Measurements from ENCODE around the gene PRKACG. TPM values are rescaled to one million over a fixed set of nuclear protein-coding genes. Genes with fewer than 3 reads are reported as not detected.

Gene PRKACG
- total RNA-seq, 4 donors from 2014 or later: not detected

GRCh38 chr9:69023650-69024049, 9.7 kb upstream of the PRKACG start:
- TF ChIP-seq CTCF (IDR thresholded peaks at IDR 0.05; ENCODE audit: low read depth): no peak

- TF ChIP-seq CTCF (IDR thresholded peaks at IDR 0.05; ENCODE audit: low read depth): no peak
These were observed 6.6 kb upstream of the PRKACG start for GRCh38 chr9:69020301-69021145.

- no peak for TF ChIP-seq CTCF (IDR thresholded peaks at IDR 0.05; ENCODE audit: low read depth)
These were observed 5.9 kb upstream of the PRKACG start for GRCh38 chr9:69019808-69020207.

GRCh38 chr9:69018737-69019136, 4.8 kb upstream of the PRKACG start:
- no peak for TF ChIP-seq CTCF (IDR thresholded peaks at IDR 0.05; ENCODE audit: low read depth)

GRCh38 chr9:69016191-69017096, 2.5 kb upstream of the PRKACG start:
- TF ChIP-seq CTCF (IDR thresholded peaks at IDR 0.05; ENCODE audit: low read depth): no peak

GRCh38 chr9:69013382-69013727, 558 bp downstream of the PRKACG start:
- no peak for TF ChIP-seq CTCF (IDR thresholded peaks at IDR 0.05; ENCODE audit: low read depth)
